Superior temporal gyrus (tissue), 1 donor: ENCODE results near the gene RERE.
"Not testable (repeated sequence)": the region's sequence is repeated elsewhere in the genome, so short reads cannot be mapped to it uniquely, and the experiment has no call there.

ENCODE experiments used
- DNase-seq: peaks from one replicate; pipeline ENCODE4 v3.0.0-alpha.2; 2016; ENCODE audit errors: extremely low spot score

RERE gene

DNA sequence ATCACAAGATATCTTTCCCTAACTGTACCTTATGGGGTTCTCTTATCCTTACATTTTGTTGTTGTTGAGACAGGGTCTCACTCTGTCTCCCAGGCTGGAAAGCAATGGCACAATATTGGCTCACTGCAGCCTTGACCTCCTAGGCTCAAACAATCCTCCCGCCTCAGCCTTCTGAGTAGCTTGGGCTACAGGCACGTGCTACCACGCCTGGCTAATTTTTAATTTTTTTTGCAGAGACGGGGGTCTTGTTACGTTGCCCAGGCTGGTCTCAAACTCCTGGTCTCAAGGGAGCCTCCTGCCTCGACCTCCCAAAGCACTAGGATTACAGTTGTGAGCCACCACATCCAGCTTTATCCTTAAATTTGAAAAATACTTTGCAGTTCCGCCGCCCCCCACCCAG is 10.4 kb downstream of the RERE start:
- no peak for DNase-seq

DNA sequence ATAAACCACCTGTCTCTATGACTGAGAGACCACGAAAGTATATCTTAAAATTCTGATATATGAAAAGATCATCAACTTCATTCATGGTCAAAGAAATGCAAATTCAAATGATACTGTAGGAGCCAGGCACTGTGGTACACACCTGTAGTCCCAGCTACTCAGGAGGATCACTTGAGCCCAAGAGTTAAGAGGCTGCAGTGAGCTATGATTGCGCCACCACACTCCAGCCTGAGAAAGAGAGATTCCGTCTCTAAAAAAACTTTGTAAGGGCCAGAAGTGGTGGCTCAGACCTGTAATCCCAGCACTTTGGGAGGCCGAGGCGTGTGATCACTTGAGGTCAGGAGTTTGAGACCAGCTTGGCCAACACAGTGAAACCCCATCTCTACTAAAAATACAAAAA is 17.0 kb downstream of the RERE start:
- no peak for DNase-seq

DNA sequence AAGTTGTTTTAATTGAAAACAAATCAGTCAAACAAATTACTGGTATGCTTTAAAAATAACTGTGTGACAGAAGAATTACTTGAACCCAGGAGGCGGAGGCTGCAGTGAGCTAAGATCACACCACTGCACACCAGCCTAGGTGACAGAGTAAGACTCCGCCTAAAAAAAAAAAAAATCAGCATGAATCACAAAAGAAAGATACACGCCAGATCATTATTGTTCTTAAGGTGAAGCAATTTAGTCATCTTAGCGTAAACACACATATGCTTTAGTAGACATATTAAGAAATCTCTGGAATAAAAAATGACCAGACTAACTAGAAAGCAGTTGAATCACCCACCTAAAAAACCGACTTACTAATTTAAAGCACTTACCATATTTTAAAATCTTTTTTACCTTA is 20.2 kb downstream of the RERE start:
- DNase-seq, result no peak

DNA sequence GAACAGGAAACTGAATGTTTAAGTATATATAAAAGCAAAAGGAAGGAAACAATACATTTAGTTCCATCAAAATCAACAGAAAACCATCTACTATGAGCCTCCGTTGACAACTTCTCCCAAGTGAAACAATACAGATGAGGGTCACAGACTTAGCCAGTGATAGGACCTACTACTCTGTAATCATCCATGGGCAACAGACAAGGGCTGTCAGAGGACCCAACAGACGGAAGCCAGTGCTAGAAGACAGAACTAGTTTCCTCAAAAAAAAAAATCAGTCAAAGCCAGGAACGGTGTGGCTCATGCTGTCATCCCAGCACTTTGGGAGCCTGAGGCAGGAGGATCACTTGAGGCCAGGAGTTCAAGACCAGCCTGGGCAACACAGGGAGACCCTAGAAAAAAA is 20.6 kb downstream of the RERE start:
- no peak for DNase-seq

DNA sequence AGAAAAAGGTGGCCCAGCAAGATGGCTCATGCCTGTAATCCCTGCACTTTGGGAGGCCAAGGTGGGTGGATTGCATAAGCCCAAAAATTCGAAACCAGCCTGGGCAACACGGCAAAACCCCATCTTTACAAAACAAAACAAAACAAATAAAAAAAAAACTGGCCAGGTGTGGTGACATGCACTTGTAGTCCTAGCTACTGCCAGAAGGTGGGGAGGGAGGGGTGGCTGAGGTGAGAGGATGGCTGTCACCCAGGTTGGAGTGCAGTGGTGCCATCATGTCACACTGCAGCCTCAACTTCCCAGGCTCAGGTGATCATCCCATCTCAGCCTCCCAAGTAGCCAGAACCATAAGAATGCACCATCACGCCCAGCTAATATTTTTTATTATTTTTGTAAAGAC is 22.8 kb downstream of the RERE start:
- no peak for DNase-seq

DNA sequence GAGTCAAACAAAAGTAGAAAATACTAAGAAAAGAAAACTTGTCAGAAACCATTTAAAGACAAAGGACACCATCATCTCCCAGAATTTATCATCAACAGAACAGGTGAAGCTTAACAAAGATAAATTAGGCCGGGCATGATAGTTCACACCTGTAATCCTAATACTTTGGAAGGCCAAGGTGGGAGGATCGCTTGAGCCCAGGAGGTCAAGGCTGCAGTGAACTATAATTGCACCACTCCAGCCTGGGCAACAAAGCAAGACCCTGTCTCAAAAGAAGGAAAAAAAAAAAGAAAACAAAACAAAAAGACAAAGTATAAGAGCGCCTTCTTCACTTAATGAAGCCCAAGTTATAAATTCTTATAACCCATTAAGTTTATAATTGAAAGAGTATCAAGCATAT is 25.6 kb downstream of the RERE start:
- no peak for DNase-seq

DNA sequence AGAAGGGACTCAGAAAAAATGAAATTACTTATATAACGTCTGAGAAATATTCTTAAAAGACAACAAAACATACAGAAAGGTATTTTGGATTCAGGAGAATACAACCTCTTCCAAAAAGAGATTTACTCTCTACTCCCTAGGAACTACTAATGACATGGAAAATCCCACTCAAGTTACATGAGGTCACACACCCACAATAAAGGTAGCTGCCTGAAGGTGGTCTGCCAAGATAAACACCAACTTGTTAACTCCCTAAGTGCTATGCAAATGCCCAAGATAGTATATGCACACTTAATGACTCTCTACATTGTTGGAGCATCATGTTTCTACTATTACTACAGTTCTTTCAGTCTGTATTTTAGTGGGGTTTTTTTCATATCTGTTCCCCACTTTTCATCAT is 26.5 kb downstream of the RERE start:
- DNase-seq, result no peak

DNA sequence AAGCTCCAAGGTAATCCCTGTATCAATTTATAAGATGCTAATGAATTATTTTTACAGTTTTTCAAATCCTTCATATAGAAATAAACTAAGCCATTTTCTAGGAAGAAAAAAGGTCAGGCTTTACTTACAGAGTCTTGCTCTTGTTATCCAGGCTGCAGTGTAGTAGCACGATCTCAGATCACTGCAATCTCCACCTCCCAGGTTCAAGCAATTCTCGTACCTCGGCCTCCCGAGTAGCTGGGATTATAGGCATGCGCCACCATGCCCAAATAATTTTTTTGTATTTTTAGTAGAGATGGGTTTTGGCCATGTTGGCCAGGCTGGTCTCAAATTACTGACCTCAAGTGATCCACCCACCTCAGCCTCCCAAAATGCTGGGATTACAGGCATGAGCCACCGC is 27.0 kb downstream of the RERE start:
- DNase-seq, result no peak

DNA sequence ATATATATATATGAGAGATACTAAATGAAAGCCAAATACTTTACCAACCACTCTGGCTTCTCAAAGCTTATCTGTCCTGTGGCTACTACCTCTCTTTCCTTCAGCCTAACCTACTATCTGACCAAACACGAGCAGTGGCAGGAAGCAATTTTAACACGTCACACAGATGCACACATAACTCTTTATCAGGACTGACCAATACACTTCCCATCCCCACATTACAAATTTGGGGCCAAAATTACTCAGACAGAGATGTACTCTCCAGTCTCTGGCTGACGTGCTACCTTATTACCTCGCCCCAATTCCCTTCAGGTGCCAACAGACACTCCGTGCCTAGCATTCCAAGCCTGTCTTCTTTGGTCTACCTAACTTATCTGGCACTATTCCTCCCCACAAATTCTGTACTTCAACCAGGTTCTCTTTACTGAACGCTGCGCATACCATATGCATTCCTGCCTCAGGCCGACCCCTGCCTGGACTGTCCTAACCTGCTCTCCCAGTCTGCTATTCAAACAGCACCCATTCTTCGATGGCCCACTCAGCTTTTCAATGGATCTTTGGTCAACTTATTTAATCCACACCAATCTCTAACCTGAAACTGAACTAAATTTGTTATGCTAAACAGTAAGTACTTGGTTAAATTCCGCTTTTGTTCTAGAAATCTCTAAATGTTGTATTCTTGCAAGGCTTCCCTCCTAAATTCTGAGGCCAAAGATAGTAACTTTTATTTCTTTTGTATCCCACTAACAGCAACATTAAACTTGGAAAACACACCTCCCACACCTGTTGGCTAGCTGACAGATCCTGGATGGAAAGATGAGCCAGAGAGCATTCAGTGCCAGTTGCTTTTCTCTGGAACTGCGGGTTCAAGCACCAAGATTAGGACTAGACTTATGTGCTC is 27.9 kb downstream of the RERE start:
- DNase-seq, result no peak

DNA sequence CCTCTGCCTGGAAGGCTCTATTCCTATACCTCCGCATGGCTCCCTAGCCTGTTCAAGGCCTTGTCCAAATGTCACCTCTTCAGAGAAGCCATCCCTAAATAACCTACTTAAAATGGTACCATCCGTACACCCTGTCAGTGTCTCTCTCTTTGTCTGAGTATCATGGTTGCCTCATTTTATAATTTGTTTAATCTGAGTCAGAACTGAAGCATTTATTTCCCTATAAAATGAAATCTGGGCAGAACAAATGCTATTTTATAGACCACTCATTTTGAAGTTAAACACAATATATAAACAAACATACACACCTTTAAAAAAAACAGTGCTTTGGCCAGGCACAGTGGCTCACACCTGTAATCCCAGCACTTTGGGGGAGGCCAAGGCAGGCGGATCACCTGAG is 30.2 kb downstream of the RERE start:
- no peak for DNase-seq

DNA sequence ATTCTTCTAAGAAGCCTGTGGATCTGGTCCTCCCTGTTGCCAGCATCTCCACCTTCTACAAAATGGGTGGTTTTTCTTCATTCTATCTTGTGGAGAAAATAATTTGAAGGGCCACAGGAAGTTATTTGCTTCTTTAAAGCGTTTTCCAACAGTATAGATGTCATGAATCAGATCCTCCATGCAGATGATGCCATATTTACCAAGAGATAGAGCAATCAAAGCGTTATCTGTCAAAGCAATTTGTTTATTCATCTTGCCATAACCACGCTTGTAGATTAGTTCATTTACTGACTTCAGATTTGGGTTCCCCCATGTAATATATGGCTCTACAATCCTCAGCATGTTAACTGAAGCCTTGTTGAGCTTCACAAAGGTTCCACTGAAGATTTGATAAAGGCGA is 31.2 kb downstream of the RERE start:
- not testable (repeated sequence) for DNase-seq

DNA sequence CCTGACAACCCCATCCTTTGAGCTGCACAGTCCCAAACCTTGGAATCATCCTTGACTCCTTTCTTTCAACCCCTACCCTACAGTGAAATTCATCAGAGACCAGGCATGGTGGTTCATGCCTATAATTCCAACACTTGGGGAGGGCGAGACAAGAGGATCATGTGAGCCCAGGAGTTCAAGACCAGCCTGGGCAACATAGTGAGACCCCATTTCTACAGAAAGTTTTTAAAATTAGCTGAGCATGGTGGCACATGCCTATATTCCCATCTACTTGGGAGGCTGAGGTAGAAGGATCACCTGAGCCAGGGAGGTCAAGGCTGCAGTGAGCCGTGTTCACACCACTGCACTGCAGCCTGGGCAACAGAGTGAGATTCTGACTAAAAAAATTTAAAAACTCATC is 34.5 kb downstream of the RERE start:
- DNase-seq, result no peak

DNA sequence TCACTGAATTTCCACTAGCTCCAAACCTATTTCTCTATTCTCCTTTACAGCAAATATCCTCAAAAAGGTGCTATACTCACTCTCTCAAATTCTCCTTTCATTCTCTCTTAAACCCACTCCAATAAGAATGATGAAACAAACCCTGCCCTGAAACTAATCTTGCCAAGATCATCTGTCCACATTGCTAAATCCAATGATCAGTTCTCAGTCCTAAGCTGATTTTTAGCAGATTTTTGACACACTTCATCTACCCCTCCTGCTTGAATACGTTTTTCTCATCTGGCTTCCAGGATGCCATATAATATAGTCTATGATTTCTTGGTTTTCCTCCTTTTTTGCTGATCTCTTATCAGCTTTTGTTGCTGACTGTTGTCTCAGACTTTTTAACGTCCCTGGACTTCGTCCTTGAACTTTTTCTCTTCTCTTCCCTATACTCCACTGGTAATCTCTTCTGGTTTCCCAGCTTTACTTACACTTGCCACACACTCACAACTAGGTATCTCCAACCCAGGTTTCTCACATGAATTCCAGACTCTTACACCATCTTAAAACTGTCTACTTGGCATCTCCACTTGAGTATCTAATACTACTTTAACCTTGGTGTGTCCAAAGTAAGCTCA is 35.3 kb downstream of the RERE start:
- DNase-seq, result no peak

DNA sequence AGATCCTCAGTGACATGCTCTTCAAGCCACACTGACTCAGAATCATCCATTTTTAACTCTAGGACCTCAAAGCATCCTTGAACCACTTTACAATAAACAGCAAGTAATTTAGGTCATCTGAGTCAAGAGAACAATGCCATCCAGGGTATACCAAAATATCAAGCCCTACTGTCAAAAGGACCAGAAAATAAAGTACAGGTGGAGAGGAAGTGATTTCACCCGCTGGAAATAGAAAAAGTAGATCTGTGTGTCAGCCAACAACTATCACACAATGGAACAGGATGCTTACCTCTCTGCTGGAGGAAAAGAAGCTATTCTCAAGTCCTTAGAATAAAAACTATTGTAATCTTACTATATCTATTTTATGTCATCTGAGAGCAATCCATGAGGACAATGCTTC is 37.0 kb downstream of the RERE start:
- no peak for DNase-seq

DNA sequence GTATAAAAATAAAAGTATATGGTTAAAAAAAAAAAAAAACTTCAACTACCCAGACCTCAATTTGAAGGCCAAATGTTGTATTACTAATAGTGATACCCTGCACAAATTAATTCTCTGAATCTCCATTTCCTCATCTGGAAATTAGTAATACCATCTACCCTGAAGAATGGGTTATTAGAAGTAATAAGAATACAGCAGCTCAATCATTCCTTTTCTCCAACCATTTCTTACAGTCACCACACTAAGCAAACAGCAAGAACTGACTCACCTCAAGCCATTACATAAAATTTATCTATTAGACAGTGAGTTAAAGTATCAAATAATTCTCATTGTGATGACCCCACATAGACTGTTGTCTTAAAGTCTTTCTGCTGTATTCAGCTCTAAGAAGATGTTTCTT is 39.6 kb downstream of the RERE start:
- DNase-seq, result no peak

DNA sequence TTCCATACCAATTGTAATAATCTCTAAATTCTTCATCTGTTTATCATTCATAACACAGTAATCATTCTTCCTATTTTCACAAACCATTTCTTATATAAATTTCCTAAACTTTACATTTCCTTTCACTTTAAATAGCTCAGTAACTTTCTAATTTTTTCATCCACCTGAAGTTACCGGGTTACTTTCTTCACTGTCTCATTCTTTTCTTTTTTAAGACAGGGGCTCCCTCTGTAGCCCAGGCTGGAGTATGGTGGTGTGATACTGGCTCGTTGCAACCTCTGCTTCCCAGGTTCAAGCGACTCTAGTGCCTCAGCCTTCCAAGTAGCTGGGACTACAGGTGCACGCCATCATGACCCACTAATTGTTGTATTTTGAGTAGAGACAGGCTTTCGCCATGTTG is 41.3 kb downstream of the RERE start:
- no peak for DNase-seq

DNA sequence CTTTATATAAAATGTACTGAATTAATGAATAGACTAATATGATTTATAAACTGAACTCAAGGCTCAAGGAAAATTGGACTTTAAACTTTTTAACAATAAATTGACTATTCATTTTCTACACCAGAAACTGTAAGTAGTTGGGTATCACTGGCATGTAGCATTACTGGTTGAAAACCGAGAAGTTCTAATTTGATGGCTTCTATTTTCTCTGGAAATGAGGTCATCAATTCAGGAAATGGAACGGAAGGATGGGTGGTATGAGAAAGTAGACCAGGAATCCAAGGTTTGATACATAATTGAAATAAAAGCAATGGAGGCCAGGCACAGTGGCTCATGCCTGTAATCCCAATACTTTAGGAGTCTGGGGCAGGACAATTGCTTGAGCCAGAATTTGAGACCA is 50.4 kb downstream of the RERE start:
- no peak for DNase-seq

DNA sequence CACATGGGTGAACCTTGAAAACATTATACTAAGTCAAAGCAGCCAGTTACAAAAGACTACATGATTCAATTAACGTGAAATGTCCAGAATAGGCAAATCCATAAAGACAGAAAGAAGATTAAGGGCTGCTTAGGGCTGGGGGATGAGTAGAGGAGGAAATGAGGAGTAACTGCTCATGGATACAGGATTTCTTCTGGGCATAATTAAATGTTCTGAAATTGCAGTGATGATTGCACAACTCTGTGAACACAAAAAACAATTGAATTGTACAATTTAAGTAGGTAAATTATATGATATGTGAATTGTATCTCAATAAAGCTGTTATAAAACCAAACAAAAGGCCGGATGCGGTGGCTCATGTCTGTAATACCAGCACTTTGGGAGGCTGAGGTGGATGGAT is 52.2 kb downstream of the RERE start:
- no peak for DNase-seq

DNA sequence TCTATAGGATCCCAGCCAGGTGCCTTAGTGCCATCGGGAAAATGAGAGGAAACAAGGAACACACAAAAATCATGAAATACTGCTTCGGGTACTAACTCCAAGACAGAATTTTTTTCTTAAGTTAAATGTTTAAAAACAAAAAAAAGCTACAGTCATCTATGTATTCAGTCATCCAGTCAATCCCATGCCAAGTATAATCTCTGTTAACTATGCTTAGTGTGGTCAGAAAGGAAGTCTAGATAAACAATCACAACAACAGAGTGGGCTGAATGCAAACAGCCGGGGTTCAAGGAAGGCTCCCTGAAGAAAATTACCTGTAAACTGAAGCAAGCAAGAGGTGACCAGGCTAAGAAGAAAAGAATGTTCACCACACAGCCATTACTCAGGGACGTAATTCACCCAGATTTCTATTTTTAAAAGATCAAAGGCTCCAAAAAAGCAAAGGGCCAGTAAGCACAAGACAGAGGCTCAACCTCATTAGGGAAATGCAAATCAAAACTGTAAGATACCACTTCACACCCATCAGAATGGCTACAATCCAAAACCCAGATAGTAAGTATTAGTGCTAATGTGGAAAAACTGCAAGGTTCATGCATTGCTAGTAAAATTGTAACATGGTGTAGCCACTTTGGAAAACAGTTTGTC is 53.0 kb downstream of the RERE start:
- no peak for DNase-seq

DNA sequence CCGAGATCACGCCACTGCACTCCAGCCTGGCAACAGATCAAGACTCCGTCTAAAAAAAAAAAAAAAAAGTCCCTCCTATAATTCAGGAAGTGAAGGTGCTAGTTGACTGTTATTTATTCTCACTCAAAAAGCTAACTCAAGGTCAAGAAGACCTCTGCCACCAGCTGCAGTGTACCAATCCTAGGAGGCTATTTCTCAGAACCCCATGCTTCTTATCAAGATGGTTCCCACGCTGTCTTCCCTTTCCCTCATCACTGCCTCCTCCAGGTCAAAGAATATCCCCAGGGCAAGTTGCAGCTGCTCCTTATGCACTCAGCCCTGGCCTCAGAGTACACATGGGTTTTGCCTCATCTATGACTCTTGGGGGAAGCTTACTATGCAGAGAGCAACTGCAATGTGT is 53.6 kb downstream of the RERE start:
- DNase-seq, result no peak

DNA sequence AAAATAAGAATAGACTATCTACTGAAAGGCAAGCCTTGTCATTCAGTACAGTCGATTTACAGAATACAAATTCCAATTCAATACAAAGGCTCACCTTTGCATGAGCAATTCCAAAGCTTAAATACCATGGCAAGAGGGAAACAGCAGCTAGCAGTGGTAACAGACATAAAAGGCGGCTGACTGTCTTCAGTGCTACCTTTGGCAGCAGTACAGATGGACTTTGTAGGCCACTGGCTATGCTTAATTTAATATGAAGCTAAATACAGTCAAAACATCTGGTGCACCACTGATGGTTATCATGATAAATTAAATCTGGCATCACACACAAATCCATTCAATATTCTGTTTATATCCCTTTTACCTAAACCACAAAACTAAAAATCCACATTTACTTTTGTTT is 62.4 kb downstream of the RERE start:
- DNase-seq, result no peak

DNA sequence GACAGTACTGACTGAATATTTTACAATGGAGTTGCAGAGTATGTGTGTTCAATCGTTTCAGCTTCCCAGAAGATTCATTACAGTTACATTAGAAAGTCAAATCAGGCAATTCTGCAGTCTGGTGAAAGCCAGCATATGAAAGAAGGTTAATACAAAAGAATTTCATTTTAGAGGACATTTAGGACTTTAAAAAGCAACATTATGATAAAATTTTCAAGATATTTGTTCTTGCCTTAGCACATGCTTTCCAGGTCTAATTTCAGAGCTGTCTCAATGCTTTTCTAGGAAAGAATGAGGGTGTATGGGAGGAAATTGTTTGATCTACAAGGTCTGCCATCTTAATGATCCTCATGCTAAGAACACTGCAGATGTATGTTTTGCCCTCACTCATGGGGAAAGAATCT is 63.2 kb downstream of the RERE start:
- DNase-seq, result no peak

DNA sequence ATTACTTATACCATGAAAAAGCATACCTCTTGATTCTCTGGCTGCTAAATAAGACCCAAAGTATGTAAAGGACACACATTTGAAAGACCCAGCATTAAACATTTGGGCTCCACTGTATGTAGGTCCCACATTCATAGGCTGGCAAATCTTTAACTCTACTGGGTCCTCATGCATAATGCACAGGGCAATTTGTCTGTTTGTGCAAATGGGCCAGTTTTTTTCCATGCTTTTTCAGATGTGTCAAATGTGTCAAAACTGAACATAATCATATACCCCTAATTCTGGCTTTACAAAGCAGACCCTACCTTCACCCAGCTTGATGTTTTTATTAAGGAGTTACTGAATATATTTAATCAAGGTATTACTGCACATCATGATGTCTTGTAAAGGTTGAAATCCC is 63.7 kb downstream of the RERE start:
- no peak for DNase-seq
